HPDE6-E6E7 (cell line): ENCODE results near the gene ICE2.

Source experiments
- DNase-seq: peaks from one replicate; pipeline ENCODE4 v3.0.0; 2011; ENCODE audit warnings: missing footprints; ENCODE audit errors: extremely low spot score

The ICE2 gene

DNA sequence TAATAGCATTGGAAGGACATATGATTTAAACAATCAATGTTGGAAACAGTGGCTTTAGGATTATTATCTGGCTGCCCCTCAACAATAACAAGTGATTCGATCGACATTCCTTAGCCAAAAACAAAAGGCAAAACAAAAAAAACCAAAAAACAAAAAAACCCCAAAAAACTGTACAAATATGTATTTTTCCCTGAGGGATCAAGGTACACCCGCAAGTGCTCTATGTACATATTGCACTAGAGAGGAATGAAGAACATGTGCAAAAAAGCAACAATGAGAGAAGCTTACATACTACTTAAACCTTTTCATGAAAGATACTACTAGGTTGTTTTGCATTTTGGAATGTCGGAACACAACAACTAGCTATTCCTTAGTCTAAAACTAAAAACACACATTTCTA lies 14.2 kb upstream of the ICE2 start:
- DNase-seq = no peak

DNA sequence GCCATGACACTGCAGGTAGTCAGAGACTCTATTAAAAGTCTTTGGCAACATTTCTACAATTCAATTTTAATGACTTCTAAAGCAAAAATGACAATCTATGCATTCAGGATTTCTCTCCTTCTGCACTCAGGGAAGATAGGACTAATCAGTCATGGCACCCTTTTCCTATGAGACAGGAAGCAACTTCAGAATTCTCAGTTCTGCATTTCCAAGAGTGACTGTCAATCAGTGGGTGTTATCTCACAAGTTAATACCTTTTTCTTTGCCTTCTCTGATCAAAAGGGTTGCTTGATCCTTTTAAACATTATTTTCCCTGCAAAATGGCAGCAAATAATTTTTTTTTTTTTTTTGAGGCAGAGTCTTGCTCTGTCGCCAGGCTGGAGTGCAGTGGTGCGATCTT lies 7.8 kb upstream of the ICE2 start:
- no peak for DNase-seq

GRCh38 chr15:60485365-60486055 lies 6.6 kb upstream of the ICE2 start:
- no peak for DNase-seq

DNA sequence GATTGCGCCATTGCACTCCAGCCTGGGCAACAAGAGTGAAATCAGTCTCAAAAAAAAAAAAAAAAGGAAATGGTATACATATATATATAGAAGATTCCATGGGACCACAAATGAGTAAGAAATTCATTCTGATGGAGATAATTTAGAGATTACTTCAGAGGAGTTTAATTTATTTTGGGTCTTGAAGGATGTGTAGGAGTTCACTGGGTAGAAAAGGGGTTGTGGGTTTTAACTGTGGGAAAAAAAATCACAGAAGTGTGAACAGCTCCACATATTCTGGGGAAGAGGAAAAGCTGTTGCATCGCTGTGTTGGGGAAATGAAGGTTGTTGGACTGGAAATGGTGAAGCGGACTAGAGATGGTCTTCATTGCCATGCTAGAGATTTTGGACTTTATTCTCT lies 4.1 kb upstream of the ICE2 start:
- DNase-seq = no peak

DNA sequence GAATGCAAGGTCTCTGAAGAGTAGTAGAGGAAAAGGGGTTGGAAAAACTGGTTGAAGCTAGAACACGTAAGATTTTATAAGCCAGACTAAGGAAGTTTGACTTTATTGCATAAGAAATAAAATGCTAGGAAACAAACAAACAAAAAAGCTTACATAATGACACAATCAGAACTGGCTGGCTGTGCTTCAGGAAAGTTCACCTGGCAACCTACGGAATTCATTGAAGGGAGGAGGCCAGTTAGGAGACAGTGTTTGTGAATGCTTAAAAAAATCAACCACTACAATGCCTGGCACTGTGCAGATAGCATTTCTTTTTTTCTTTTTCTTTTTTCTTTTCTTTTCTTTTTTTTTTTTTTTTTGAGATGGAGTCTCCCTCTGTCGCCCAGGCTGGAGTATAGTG lies 1.9 kb upstream of the ICE2 start:
- DNase-seq = no peak

- no peak for DNase-seq
Measured at GRCh38 chr15:60480149-60480548, 1.2 kb upstream of the ICE2 start.

DNA sequence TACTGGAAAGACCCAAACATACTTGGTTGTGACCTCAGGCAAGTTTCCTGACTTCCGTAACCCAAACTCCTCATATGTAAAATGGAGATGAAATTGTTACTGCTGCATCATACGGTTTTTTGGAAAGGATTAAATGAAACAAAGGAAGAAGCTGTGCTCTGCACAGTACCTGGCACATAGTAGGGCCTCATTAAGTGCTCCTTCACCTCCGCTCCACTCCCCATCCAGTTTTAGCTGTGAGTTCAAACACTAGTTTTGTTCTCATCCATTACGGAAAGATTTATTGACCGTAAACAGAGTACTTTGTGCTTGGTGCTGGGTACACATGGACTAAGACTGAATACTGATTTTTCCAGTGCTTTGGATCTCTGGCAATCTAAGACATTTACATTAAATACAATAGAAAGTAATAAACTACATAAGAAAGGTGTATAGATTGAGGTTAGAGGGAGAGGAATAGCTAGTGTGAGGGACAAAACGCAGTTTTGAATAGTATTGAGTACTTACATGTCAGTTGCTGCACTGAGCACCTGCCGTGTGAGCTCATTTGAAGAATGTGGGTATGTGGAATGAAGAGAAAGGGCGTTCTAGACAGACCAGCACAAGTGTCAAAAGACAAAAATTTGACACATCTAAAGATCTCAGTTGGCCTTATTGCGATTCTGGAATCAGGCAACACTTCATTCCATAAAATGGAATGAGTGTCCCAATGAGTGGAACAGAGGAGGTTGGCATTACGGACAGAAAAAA lies 594 bp upstream of the ICE2 start:
- DNase-seq = no peak

- no peak for DNase-seq
Measured at GRCh38 chr15:60477916-60478565, 901 bp downstream of the ICE2 start.

- no peak for DNase-seq
Measured at GRCh38 chr15:60477164-60477563, 1.8 kb downstream of the ICE2 start.

GRCh38 chr15:60476713-60477112 lies 2.2 kb downstream of the ICE2 start:
- no peak for DNase-seq

DNA sequence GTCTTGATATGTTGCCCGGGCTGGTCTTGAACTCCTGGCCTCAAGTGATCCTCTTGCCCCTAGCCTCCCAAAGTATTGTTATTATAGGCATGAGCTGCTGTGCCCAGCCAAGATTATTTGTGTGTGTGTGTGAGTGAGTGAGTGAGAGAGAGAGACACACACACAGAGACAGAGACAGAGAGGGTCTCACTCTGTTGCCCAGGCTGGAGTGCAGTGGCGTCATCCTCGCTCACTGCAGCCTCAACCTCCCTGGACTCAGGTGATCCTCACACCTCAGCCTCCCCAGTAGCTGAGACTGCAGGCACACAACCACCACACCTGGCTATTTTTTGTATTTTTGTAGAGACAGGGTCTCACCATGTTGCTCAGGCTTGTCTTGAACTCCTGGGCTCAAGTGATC lies 5.8 kb downstream of the ICE2 start:
- no peak for DNase-seq

DNA sequence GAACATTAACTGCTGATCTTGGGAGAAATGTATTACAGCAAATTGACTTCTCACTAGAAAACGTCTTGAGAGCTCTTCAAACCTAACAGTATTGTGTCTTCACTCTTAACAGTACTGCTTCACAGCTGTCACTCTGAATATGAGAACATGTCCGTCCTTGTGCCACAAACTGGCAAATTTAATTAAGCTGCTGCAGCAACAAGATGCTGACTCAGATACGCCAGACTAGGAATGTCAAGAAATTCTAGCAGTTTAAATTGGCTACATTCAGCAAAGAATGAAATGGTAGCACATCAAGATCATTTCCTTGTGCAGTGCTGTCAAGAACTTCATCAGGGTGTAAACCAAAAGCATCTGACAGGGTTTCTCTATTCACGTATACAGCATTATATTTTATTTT lies 7.6 kb downstream of the ICE2 start:
- no peak for DNase-seq

GRCh38 chr15:60469893-60470641 lies 8.9 kb downstream of the ICE2 start:
- DNase-seq = no peak

GRCh38 chr15:60464836-60465630 lies 13.9 kb downstream of the ICE2 start:
- DNase-seq = no peak

DNA sequence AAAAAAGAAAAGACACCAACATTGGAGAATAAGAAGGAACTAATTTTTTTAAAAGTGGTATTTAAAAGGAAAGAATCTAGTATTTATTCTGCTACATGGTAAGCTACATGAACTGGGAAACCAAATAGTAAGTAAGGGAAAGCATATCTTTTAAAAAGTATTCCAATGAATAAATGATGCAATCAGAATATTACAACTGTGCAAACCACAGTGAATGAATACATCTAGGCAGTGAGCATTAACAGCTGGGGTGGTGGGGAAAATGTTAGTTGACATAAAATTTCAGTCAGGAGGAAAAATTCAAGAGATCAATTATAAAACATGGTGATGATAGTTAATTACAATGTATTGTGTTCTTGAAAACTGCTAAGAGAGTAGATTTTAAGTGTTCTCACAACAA lies 16.9 kb downstream of the ICE2 start:
- DNase-seq = no peak

DNA sequence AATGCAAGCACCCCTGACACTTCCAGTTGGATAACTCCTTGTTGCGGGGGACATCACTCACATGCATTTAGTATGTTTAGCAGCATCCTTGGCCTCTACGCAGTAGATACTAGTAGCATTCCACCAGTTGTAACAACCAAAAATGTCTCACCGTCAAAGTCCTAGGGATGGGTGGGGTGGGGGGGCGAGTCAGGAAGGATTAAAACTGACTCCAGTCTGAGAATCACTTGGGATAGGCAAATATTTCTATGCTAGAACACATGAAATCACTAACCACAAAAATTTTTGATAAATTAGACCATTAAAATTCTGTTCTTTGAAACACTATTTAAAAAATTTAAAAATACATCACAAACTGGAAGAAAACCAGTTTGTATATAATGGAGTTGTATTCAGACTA lies 18.0 kb downstream of the ICE2 start:
- no peak for DNase-seq

DNA sequence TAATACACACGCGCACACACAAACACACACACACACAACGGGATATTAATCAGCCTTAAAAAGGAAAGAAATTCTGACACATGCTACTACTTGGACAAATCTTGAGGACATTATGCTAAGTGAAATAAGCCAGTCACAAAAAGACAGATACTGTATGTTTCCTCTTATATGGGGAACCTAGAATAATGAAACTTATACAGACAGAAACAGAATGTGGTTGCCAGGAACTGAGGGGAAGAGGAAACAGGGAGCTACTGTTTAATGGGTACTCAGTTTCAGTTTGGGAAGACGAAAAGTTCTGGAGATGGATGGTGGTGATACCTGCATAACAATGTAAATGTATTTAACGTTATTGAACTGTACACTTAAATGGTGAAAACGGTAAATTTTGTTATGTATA lies 20.2 kb downstream of the ICE2 start:
- DNase-seq = no peak

DNA sequence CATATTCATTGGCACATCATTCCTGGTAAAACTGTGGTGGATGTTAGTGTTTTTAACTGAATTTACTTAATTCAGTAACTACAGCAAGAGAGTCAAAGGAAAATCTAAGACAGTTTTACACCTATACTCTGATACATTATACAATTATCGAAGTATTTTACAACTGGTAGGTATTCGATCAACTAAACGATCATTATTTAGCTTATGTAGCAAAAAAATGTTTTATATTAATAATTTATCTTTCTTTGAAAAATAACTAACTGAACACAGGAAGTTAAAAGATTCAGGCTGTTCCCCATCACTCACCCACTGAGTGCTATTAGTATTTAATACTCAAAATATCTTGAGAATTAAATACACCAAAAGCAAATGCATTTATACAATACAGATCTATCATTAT lies 21.0 kb downstream of the ICE2 start:
- no peak for DNase-seq

GRCh38 chr15:60454824-60455223 lies 24.1 kb downstream of the ICE2 start:
- no peak for DNase-seq

DNA sequence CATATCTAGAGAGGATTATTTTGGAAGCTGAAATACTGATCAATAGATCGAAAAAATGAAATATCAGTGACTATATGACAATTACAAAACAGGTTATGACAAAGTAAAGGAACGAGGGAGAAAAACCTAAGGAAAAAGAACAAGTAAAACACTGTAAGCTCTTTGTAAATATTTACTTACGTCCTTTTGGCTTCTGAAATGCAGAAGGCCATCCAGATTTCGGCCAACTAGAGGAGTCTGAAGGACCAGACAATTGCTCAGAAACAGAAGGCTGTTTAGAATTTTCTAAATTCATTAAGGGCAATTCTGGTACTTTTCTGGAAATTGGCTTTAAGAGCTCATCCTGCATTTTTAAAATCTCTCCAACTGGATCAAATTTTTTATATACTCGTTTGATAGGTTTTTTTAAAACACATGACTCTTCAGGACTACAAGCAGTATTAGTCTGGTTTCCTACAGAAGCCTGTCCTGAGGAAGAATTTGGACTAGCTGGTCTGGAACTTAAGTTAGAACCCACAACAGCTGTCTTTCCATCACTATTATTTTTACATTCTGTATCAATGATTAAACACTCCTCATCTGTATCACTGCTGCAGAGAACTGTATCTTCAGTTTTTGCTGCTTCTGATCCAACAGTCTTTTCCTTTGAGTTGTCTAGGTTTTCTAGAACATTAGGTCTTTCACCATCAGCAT lies 30.1 kb downstream of the ICE2 start:
- no peak for DNase-seq
